Measurements from ENCODE around the gene SLC16A5. TPM values are rescaled to one million over a fixed set of nuclear protein-coding genes. Genes with fewer than 3 reads are reported as not detected.
A peak's percentile ranks its signal among the peaks of the same experiment; 100 is the strongest.

Gene SLC16A5
- total and polyA plus RNA-seq, 7 donors, result 1.2 to 10.7 (median 5.6) TPM

DNA sequence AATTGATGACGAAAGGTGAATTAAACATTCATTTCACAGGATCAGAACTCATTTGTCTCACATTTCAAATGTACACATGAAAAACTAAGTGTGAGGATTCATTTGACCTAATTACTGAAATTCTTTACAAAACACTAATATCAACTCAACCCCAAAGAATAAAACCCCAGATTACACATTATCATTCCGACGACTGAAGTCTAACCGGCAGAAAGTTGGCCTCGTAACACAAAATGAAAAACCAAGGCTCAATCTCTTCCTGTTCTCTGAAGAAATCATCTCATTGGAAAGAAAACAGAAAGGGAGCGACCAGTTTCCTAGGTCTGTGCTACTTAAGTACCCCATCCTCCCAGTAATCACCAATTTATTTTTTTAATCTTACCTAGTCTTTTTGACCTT is 64.8 kb downstream of the SLC16A5 start:
- Histone ChIP-seq H3K9me3 (no peaks in the 10 kb centered on the region), H3K4me1 (peaks cover 22% of the 10 kb centered on the region), H3K27me3 (ENCODE audit: insufficient read depth in 3 of 3, low read length in 2 of 3) (no peaks in the 10 kb centered on the region), H3K36me3 (ENCODE audit: insufficient read depth in 1 of 2, low read depth in 1 of 2) (peaks cover 4 to 12% of the 10 kb centered on the region in 2 donors), H3K27ac (no peak overlapping the region), H3K4me3 (peak overlapping the region; percentile 82)
- ATAC-seq, result no peak
- 89 to 92% (median 91%) methylated on average over 6 of the region's 6 CpGs for WGBS, 3 donors
- intact Hi-C loops (cut with DNase I), result no loop called here
- DNase-seq, result no peak
- TF ChIP-seq, protein P1, sequence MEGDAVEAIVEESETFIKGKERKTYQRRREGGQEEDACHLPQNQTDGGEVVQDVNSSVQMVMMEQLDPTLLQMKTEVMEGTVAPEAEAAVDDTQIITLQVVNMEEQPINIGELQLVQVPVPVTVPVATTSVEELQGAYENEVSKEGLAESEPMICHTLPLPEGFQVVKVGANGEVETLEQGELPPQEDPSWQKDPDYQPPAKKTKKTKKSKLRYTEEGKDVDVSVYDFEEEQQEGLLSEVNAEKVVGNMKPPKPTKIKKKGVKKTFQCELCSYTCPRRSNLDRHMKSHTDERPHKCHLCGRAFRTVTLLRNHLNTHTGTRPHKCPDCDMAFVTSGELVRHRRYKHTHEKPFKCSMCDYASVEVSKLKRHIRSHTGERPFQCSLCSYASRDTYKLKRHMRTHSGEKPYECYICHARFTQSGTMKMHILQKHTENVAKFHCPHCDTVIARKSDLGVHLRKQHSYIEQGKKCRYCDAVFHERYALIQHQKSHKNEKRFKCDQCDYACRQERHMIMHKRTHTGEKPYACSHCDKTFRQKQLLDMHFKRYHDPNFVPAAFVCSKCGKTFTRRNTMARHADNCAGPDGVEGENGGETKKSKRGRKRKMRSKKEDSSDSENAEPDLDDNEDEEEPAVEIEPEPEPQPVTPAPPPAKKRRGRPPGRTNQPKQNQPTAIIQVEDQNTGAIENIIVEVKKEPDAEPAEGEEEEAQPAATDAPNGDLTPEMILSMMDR (IDR thresholded peaks at IDR 0.05), result no peak

DNA sequence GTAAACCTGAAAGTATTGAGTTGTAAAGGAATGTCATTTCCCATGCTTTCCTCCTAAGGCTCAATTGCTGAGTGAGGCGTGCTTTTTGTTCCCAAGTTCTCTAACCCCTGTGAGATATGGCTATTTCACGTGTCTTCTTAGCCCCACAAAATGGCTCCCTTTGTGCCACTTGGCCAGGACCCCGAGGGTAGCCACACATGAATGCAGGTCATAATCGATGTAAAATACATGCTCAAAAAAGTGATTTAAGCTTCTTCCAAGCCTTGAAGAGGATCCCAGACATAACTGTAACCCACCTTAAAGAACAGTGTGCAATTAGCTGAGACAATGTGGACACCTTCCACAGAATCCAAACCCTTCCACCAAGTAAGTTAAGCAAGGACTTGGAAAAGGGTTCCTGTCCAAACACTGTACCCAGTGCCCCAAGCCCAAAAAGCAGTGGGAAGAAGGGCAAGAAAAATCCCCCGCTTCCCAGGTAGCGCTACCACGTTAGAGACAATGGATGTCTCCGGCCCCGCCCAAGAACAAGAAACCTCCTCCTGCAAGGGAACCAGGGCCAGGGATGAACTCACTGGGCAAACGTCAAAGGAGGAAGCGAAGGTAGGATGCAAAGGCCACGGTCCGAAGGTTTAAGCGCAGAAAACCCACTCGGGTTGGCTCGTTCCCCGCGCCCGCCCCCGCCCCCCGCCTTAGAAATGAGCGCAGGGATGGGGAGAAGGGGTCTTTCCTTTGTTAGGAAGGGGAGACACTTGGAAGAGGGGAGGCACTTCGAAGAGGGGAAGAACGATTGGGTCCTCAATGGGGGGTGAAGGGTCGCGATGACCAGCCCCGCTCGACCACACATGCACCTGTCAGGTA is 65.4 kb downstream of the SLC16A5 start:
- H3K36me3 ChIP-seq (ENCODE audit: insufficient read depth in 1 of 2, low read depth in 1 of 2), result peaks cover 1 to 6% of the 10 kb centered on the region in 2 donors
- H3K4me1 ChIP-seq, result peaks cover 22% of the 10 kb centered on the region
- WGBS, 3 donors, result 9 to 11% (median 10%) methylated on average over 28 of the region's 28 CpGs
- H3K4me3 ChIP-seq, result peak overlapping the region; percentile 82
- no peaks in the 10 kb centered on the region for H3K9me3 ChIP-seq
- ATAC-seq (no peak), DNase-seq (peak in 1 of 2 donors; percentile 46)
- no peak overlapping the region for H3K27ac ChIP-seq
- TF ChIP-seq, protein P1 (IDR thresholded peaks at IDR 0.05), result no peak
- H3K27me3 ChIP-seq (ENCODE audit: insufficient read depth in 3 of 3, low read length in 2 of 3), result no peaks in the 10 kb centered on the region
- intact Hi-C loops (cut with DNase I), result no loop called here

DNA sequence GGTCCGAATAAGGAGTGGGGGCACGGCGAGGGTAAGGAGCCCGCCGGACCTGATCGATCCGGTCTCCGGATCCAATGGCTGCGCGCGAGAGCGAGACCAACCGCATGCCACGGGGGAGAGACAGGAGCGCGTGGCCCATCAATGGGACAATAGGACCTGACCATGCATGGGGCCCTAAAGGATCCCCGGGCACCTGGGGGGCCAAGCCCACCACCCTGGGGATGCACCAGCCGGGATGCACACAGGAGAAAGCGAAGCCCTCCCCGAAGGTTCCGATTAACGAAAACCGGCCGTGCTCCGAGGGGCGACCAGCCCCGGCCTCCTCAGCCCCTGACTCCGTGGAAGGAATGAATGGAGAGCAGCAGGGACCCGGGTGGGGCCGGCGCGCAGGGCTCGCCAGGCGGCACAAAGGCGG is 66.0 kb downstream of the SLC16A5 start:
- intact Hi-C loops (cut with DNase I), result no loop called here
- Histone ChIP-seq H3K27ac (peak overlapping the region; percentile 92), H3K9me3 (no peaks in the 10 kb centered on the region), H3K4me3 (peak overlapping the region; percentile 82), H3K27me3 (ENCODE audit: insufficient read depth in 3 of 3, low read length in 2 of 3) (no peaks in the 10 kb centered on the region), H3K4me1 (peaks cover 22% of the 10 kb centered on the region), H3K36me3 (ENCODE audit: insufficient read depth in 1 of 2, low read depth in 1 of 2) (no peaks in the 10 kb centered on the region)
- TF ChIP-seq, protein P1 (IDR thresholded peaks at IDR 0.05), result no peak
- WGBS, 3 donors, result 0 to 1% (median 0%) methylated on average over 35 of the region's 35 CpGs
- no peak for ATAC-seq
- DNase-seq, result peak in 1 of 2 donors; percentile 54

GRCh38 chr17:75154195-75155106 is 66.7 kb downstream of the SLC16A5 start, which contains the start of gene JPT1:
TSS of gene JPT1 (minus strand) at chr17:75154512. CDS start at chr17:75154397, 115 bp downstream.
- peak within 1 kb of the TSS; percentile 82 for H3K4me3 ChIP-seq
- WGBS, 3 donors, result 1 to 2% (median 1%) methylated on average over 47 to 67 of the region's 67 CpGs
- peak; percentile 97 to 99 for DNase-seq
- no peaks in the 10 kb centered on the region for H3K9me3 ChIP-seq
- TF ChIP-seq, protein P1 (IDR thresholded peaks at IDR 0.05), result no peak
- H3K27me3 ChIP-seq (ENCODE audit: insufficient read depth in 3 of 3, low read length in 2 of 3), result no peaks in the 10 kb centered on the region
- ATAC-seq, result peak; percentile 98 to 99 (median 98)
- H3K27ac ChIP-seq, result peak within 1 kb of the TSS; percentile 92
- peaks cover 0 to 3% of the 10 kb centered on the region in 2 donors for H3K36me3 ChIP-seq (ENCODE audit: insufficient read depth in 1 of 2, low read depth in 1 of 2)
- intact Hi-C loops (cut with DNase I), result no loop called here
- H3K4me1 ChIP-seq, result peaks cover 22% of the 10 kb centered on the region
